HepG2 (cell line): ENCODE data around the gene SLC35B3. TPM values are rescaled to one million over a fixed set of nuclear protein-coding genes. Genes with fewer than 3 reads are reported as not detected.

Experiments used
- ATAC-seq: fragments of 200-7000 bp; cut with Tn5 transposase; 3 replicates; pipeline ENCODE4 v1.9.1; 2020; ENCODE audit warnings: mild to moderate bottlenecking, moderate library complexity
- Bru-seq: library from RNA; stranded (reverse); fragments of 400-500 nt; gene quantifications from one replicate; lab custom pipeline; 2021; lab: Mats Ljungman, UMichigan
- BruChase-seq, 2 experiments: library from RNA; stranded (reverse); fragments of 400-500 nt; gene quantifications; one replicate each; lab custom pipeline; 2021; lab: Mats Ljungman, UMichigan
- BruUV-seq: library from RNA; stranded (reverse); fragments of 400-500 nt; replicated peaks from 2 replicates; lab custom pipeline; 2021; lab: Mats Ljungman, UMichigan
- CTCF ChIA-PET: fragments of 300-600 bp; formaldehyde crosslinking; extraction: SDS; loops from one replicate; lab custom pipeline; 2021; ENCODE audit warnings: low total read pairs, inconsistent platforms, low intra/inter-chr PET ratio; lab: Yijun Ruan, JAX
- POLR2A ChIA-PET: fragments of 350-600 bp; sonication (Branson Sonifier 250); formaldehyde crosslinking; loops from one replicate; lab custom pipeline; 2020; ENCODE audit warnings: antibody characterized with exemption, inconsistent platforms; lab: Yijun Ruan, JAX
- DNase-seq: peaks from one replicate; pipeline ENCODE4 v3.0.0-alpha.2; 2015; ENCODE audit warnings: low spot score
- FAIRE-seq: peaks from 3 replicates; lab custom pipeline; 2011; peaks lifted over from hg19 to GRCh38; lab: Jason Lieb, UNC
- H2AFZ ChIP-seq: one replicate; pipeline ENCODE4 v1.6.1; 2011; ENCODE audit warnings: low read length, inconsistent platforms
- H3K27ac ChIP-seq: fragments of 300-600 bp; 3 replicates; pipeline ENCODE4 v1.8.0; 2011; ENCODE audit warnings: mixed run types, mild to moderate bottlenecking, mixed read lengths, low read length, inconsistent platforms; ENCODE audit not compliant: insufficient read depth; ENCODE audit errors: extremely low read length
- H3K27me3 ChIP-seq, 2 experiments: fragments of 200-600 bp in 1 of 2; 2 replicates in 1 of 2; 3 replicates in 1 of 2; pipeline versions ENCODE4 v1.6.0 to v1.8.0; 2011; ENCODE audit warnings: low read length in 2 of 2, mild to moderate bottlenecking in 2 of 2, moderate library complexity in 2 of 2, inconsistent platforms in 1 of 2; ENCODE audit not compliant: insufficient read depth in 2 of 2, control insufficient read depth in 1 of 2
- H3K36me3 ChIP-seq, 2 experiments: fragments of 200-600 bp in 1 of 2; replicated peaks in 1 of 2; 2 replicates in 1 of 2; 3 replicates in 1 of 2; pipeline versions ENCODE4 v1.5.1 to v1.8.0; 2011; ENCODE audit warnings: low read length in 2 of 2, inconsistent platforms in 1 of 2; ENCODE audit not compliant: insufficient read depth in 2 of 2, control insufficient read depth in 1 of 2
- H3K4me1 ChIP-seq: 2 replicates; pipeline ENCODE4 v1.5.1; 2012; ENCODE audit warnings: low read length, inconsistent platforms; ENCODE audit not compliant: insufficient read depth
- H3K4me2 ChIP-seq: 2 replicates; pipeline ENCODE4 v1.6.0; 2011; ENCODE audit warnings: low read depth, low read length, inconsistent platforms
- H3K4me3 ChIP-seq, 3 experiments: fragments of 200-600 bp in 1 of 3; sonication (generic), shearing (Covaris generic) in 1 of 3; replicated peaks in 1 of 3; 2 replicates each; pipeline ENCODE4 v1.5.1; 2011 to 2016; ENCODE audit warnings: low read length in 3 of 3, inconsistent platforms in 2 of 3, low read depth in 2 of 3, mild to moderate bottlenecking in 2 of 3, control low read depth in 1 of 3, mixed read lengths in 1 of 3; ENCODE audit not compliant: insufficient read depth in 1 of 3
- H3K79me2 ChIP-seq: one replicate; pipeline ENCODE4 v1.6.1; 2011; ENCODE audit warnings: low read length, inconsistent platforms; ENCODE audit not compliant: insufficient read depth
- H3K9ac ChIP-seq: 2 replicates; pipeline ENCODE4 v1.6.0; 2011; ENCODE audit warnings: mild to moderate bottlenecking, low read depth, low read length, inconsistent platforms; ENCODE audit not compliant: insufficient read depth
- H3K9me3 ChIP-seq: 2 replicates; pipeline ENCODE4 v1.5.1; 2012; ENCODE audit warnings: mild to moderate bottlenecking, low read length
- H4K20me1 ChIP-seq: 2 replicates; pipeline ENCODE4 v1.6.0; 2011; ENCODE audit warnings: inconsistent platforms, mild to moderate bottlenecking, low read length, moderate library complexity; ENCODE audit not compliant: insufficient read depth
- CBFB ChIP-seq: sonication (generic); formaldehyde crosslinking; IDR thresholded peaks from 2 replicates; pipeline ENCODE4 v1.4.0; 2020; ENCODE audit warnings: missing genetic modification reagents
- EZH2 ChIP-seq: conservative IDR thresholded peaks from 2 replicates; pipeline ENCODE4 v1.6.1; 2012; ENCODE audit warnings: mild to moderate bottlenecking, low read depth, low read length, moderate library complexity
- FOXK1 ChIP-seq: sonication (generic); formaldehyde crosslinking; IDR thresholded peaks from 2 replicates; pipeline ENCODE4 v1.4.0; 2020; ENCODE audit warnings: low read depth, missing genetic modification reagents, borderline replicate concordance
- FOXK2 ChIP-seq: fragments of 450-650 bp; IDR thresholded peaks from 2 replicates; pipeline ENCODE4 v1.6.1; 2016
- GTF3A ChIP-seq: sonication (generic); formaldehyde crosslinking; conservative IDR thresholded peaks from 2 replicates; pipeline ENCODE4 v1.4.0; 2020; ENCODE audit warnings: mild to moderate bottlenecking, missing genetic modification reagents
- HOXA7 ChIP-seq: sonication (generic); formaldehyde crosslinking; IDR thresholded peaks from 2 replicates; pipeline ENCODE4 v1.8.1; 2022; ENCODE audit warnings: mild to moderate bottlenecking, missing genetic modification reagents, moderate library complexity
- JUN ChIP-seq: sonication (generic); formaldehyde crosslinking; IDR thresholded peaks from 2 replicates; pipeline ENCODE4 v1.4.0; 2020; ENCODE audit warnings: mild to moderate bottlenecking, missing genetic modification reagents
- KAT7 ChIP-seq: IDR thresholded peaks from 2 replicates; pipeline ENCODE4 v1.6.1; 2018; ENCODE audit warnings: borderline replicate concordance, missing compliant biosample characterization
- MIXL1 ChIP-seq: IDR thresholded peaks from 2 replicates; pipeline ENCODE4 v1.6.1; 2016
- NFKBIZ ChIP-seq: IDR thresholded peaks from 2 replicates; pipeline ENCODE4 v1.6.1; 2018; ENCODE audit warnings: missing genetic modification reagents, missing compliant biosample characterization
- POGZ ChIP-seq: sonication (generic); formaldehyde crosslinking; IDR thresholded peaks from 2 replicates; pipeline ENCODE4 v1.4.0; 2020; ENCODE audit warnings: mild to moderate bottlenecking, missing genetic modification reagents
- PPARG ChIP-seq: conservative IDR thresholded peaks from 2 replicates; pipeline ENCODE4 v1.6.1; 2016; ENCODE audit warnings: missing biosample characterization, missing genetic modification reagents
- SAFB2 ChIP-seq: sonication (generic); formaldehyde crosslinking; IDR thresholded peaks from 2 replicates; pipeline ENCODE4 v1.5.1; 2020; ENCODE audit warnings: missing genetic modification reagents, low read depth, mild to moderate bottlenecking, borderline replicate concordance
- SRY ChIP-seq: sonication (generic); formaldehyde crosslinking; IDR thresholded peaks from 2 replicates; pipeline ENCODE4 v1.8.0; 2022; ENCODE audit warnings: mild to moderate bottlenecking, missing genetic modification reagents
- TBX2 ChIP-seq: sonication (generic); formaldehyde crosslinking; IDR thresholded peaks from 2 replicates; pipeline ENCODE4 v1.5.0; 2020; ENCODE audit warnings: missing genetic modification reagents, mild to moderate bottlenecking, borderline replicate concordance
- TRIM24 ChIP-seq: sonication (generic); formaldehyde crosslinking; IDR thresholded peaks from 2 replicates; pipeline ENCODE4 v1.8.0; 2022; ENCODE audit warnings: mild to moderate bottlenecking, missing genetic modification reagents
- ZEB1 ChIP-seq: IDR thresholded peaks from 2 replicates; pipeline ENCODE4 v1.6.1; 2012; ENCODE audit warnings: mild to moderate bottlenecking, low read depth, inconsistent platforms; ENCODE audit not compliant: insufficient replicate concordance
- ZFP1 ChIP-seq: IDR thresholded peaks from 2 replicates; pipeline ENCODE4 v1.6.1; 2016
- ZFP37 ChIP-seq: sonication (generic); formaldehyde crosslinking; IDR thresholded peaks from 2 replicates; pipeline ENCODE4 v1.4.0; 2020; ENCODE audit warnings: missing genetic modification reagents, borderline replicate concordance
- ZNF547 ChIP-seq: sonication (generic); formaldehyde crosslinking; IDR thresholded peaks from 2 replicates; pipeline ENCODE4 v1.5.1; 2020; ENCODE audit warnings: mild to moderate bottlenecking, missing genetic modification reagents
- ZNF567 ChIP-seq: sonication (generic); formaldehyde crosslinking; IDR thresholded peaks from 2 replicates; pipeline ENCODE4 v1.8.1; 2023; ENCODE audit warnings: mild to moderate bottlenecking, missing genetic modification reagents, borderline replicate concordance
- ZNF772 ChIP-seq: sonication (generic); formaldehyde crosslinking; IDR thresholded peaks from 2 replicates; pipeline ENCODE4 v1.5.0; 2020; ENCODE audit warnings: mild to moderate bottlenecking, missing genetic modification reagents
- WGBS: methylation state at CpG from one replicate; pipeline ENCODE4 v1.1.6; 2017; ENCODE audit warnings: low lambda C conversion rate; 5-methylcytosine and 5-hydroxymethylcytosine counted together
- in situ Hi-C: cut with HindIII; loops from 2 replicates; pipeline ENCODE4 v1.10.0; 2017; ENCODE audit warnings: low pct_unique_long_range_greater_than_20kb; ENCODE audit not compliant: extremely low pct_ligation_motif_present
- intact Hi-C: fragments of 100-400 bp; cut with micrococcal nuclease; formaldehyde crosslinking; loops from one replicate; pipeline ENCODE4 v1.10.0; 2022; ENCODE audit not compliant: unreplicated experiment
- long read RNA-seq, 2 experiments: library from RNA in 1 of 2; library from polyadenylated mRNA in 1 of 2; stranded (forward) in 1 of 2; unstranded in 1 of 2; transcript quantifications; one replicate each; pipeline ENCODE4 v2.0.0, GENCODE V29; 2019 to 2022
- polyA minus RNA-seq, 3 experiments: library from RNA; depleted of rRNA, polyadenylated mRNA; stranded (reverse); fragments of >200 nt; gene quantifications; 2 replicates each; pipeline ENCODE4 v1.2.3, GENCODE V29; 2011; ENCODE audit warnings: low replicate concordance in 1 of 3
- polyA plus RNA-seq, 8 experiments: library from polyadenylated mRNA; depleted of rRNA in 3 of 8; stranded (reverse) in 7 of 8; unstranded in 1 of 8; fragments of >200 nt; fragmentation: Illumina TruSeq in 4 of 8; extraction: Trizol in 4 of 8; gene quantifications; 2 replicates each; pipeline versions ENCODE4 v1.2.1 to v1.2.3, GENCODE V29; 2011 to 2016; ENCODE audit warnings: low read depth in 4 of 8, missing spikeins in 1 of 8, mixed read lengths in 1 of 8; ENCODE audit not compliant: insufficient read depth in 1 of 8
- total RNA-seq, 5 experiments: library from RNA; depleted of rRNA; stranded (reverse); fragments of >200 nt; fragmentation: Illumina TruSeq; extraction: Trizol; gene quantifications; 2 replicates each; pipeline ENCODE4 v1.2.3, GENCODE V29; 2016; ENCODE audit warnings: low read depth in 1 of 5

SLC35B3 gene
- 13.5 and 14.0 TPM in 2 replicates for total RNA-seq (2016; rRNA removed; fragmentation: Illumina TruSeq; extraction: Trizol)
- 6.3 and 6.6 TPM in 2 replicates for total RNA-seq (2016; cell fraction: cytosol; rRNA removed; fragmentation: Illumina TruSeq; extraction: Trizol; ENCODE audit: low read depth)
- total RNA-seq (2016; cell fraction: insoluble cytoplasmic fraction; rRNA removed; fragmentation: Illumina TruSeq; extraction: Trizol): 13.1 and 13.6 TPM in 2 replicates
- total RNA-seq (2016; cell fraction: membrane; rRNA removed; fragmentation: Illumina TruSeq; extraction: Trizol): 20.5 and 21.8 TPM in 2 replicates
- 13.5 and 14.5 TPM in 2 replicates for total RNA-seq (2016; cell fraction: nucleus; rRNA removed; fragmentation: Illumina TruSeq; extraction: Trizol)
- 8.7 and 9.5 TPM in 2 replicates for polyA plus RNA-seq (2011; rRNA removed)
- 4.4 and 7.4 TPM in 2 replicates for polyA plus RNA-seq (2011; cell fraction: cytosol; rRNA removed)
- polyA plus RNA-seq (2011; cell fraction: nucleus; rRNA removed): 5.5 and 7.4 TPM in 2 replicates
- 13.0 and 13.3 TPM in 2 replicates for polyA plus RNA-seq (2012)
- polyA plus RNA-seq (2016; cell fraction: cytosol; fragmentation: Illumina TruSeq; extraction: Trizol; ENCODE audit: low read depth): 11.6 and 14.0 TPM in 2 replicates
- 17.5 and 19.2 TPM in 2 replicates for polyA plus RNA-seq (2016; cell fraction: insoluble cytoplasmic fraction; fragmentation: Illumina TruSeq; extraction: Trizol; ENCODE audit: low read depth)
- polyA plus RNA-seq (2016; cell fraction: membrane; fragmentation: Illumina TruSeq; extraction: Trizol; ENCODE audit: low read depth): 23.9 and 24.3 TPM in 2 replicates
- 20.2 and 21.1 TPM in 2 replicates for polyA plus RNA-seq (2016; cell fraction: nucleus; fragmentation: Illumina TruSeq; extraction: Trizol; ENCODE audit: insufficient read depth, low read depth)
- 1.3 and 3.5 TPM in 2 replicates for polyA minus RNA-seq (2011; rRNA and poly(A)+ RNA removed; ENCODE audit: low replicate concordance)
- 3.8 and 4.8 TPM in 2 replicates for polyA minus RNA-seq (2011; cell fraction: cytosol; rRNA and poly(A)+ RNA removed)
- 10.2 and 12.6 TPM in 2 replicates for polyA minus RNA-seq (2011; cell fraction: nucleus; rRNA and poly(A)+ RNA removed)
- Bru-seq, nascent RNA: percentile 88 among the genes with signal in this experiment
- percentile 78 among the genes with signal in this experiment for BruChase-seq, experiment 1, labeled RNA remaining after a 6-hour chase
- percentile 80 among the genes with signal in this experiment for BruChase-seq, experiment 2, labeled RNA remaining after a 2-hour chase
- long read RNA-seq, experiment 1, partial matches to known transcripts: 2 of 13 reads
- long read RNA-seq, experiment 1, other reads (novel, unspliced or antisense): 8 of 13 reads
- long read RNA-seq, experiment 2, partial matches to known transcripts: 14 of 33 reads
- long read RNA-seq, experiment 2, other reads (novel, unspliced or antisense): 17 of 33 reads

GRCh38 chr6:8435093-8435844, at the start of gene SLC35B3:
Gene SLC35B3 (minus strand): TSS chr6:8435545.
- H3K4me1 ChIP-seq: peaks cover 42% of the 10 kb centered on the region
- peak; percentile 53; the same call in 1 of the 2 replicates for TF ChIP-seq TBX2
- TF ChIP-seq ZNF547 (CRISPR knock-in tag): peak; percentile 93
- no peak for TF ChIP-seq FOXK2
- no peak for TF ChIP-seq ZFP37 (CRISPR knock-in tag)
- no peak for TF ChIP-seq TRIM24
- TF ChIP-seq ZFP1: peak; percentile 21
- TF ChIP-seq ZNF567 (CRISPR knock-in tag): peak; percentile 20; the same call in 1 of the 2 replicates
- TF ChIP-seq MIXL1 (CRISPR knock-in tag): no peak
- TF ChIP-seq GTF3A (CRISPR knock-in tag): no peak
- peak; percentile 70; the same call in 1 of the 2 replicates for TF ChIP-seq SAFB2 (CRISPR knock-in tag)
- peak; percentile 99 for TF ChIP-seq POGZ
- peak; percentile 10; the same call in 1 of the 2 replicates for TF ChIP-seq PPARG (CRISPR knock-in tag)
- peak; percentile 68; the same call in 1 of the 2 replicates for TF ChIP-seq ZNF772 (CRISPR knock-in tag)
- no peak for TF ChIP-seq HOXA7
- peak; percentile 66; the same call in 1 of the 2 replicates for TF ChIP-seq JUN (CRISPR knock-in tag)
- TF ChIP-seq ZEB1: no peak
- TF ChIP-seq KAT7 (CRISPR knock-in tag): peak; percentile 95
- TF ChIP-seq NFKBIZ (CRISPR knock-in tag): 0 out of 2 replicates have a peak, but pooled peaks have one; percentile 35
- TF ChIP-seq SRY (CRISPR knock-in tag): peak; percentile 99
- TF ChIP-seq FOXK1 (CRISPR knock-in tag): peak; percentile 68; the same call in 1 of the 2 replicates
- no peak for TF ChIP-seq EZH2
- no peak for TF ChIP-seq CBFB (CRISPR knock-in tag)

More at GRCh38 chr6:8435093-8435844, at the start of gene SLC35B3:
- no peak for FAIRE-seq
- in situ Hi-C loops: no loop called here
- Histone ChIP-seq H3K4me2 (peak within 1 kb of the TSS; percentile 85), H3K27me3 (no peaks in the 10 kb centered on the region; a peak in 1 of 5 replicates), H3K79me2 (peaks cover 19% of the 10 kb centered on the region), H4K20me1 (no peaks in the 10 kb centered on the region), H3K36me3 (no peaks in the 10 kb centered on the region), H3K4me3 (peak within 1 kb of the TSS; percentile 67 to 96 (median 75)), H3K9ac (peak within 1 kb of the TSS; percentile 94), H2AFZ (peak within 1 kb of the TSS; percentile 66), H3K9me3 (no peaks in the 10 kb centered on the region), H3K27ac (peak within 1 kb of the TSS; percentile 77)
- TSS peak; percentile 70 for BruUV-seq
- 6% methylated on average over 57 of the region's 62 CpGs for WGBS
- intact Hi-C loops: loop anchor here (10.0 kb wide), 1 partner anchor 330 kb away; the partner anchor contains the start of gene EEF1E1
- ChIA-PET CTCF (no interaction called here), POLR2A (no interaction called here)
- peak; percentile 92 for DNase-seq
- peak; percentile 98 for ATAC-seq
